ENCODE data around the gene ZDHHC11B.
"Not testable (repeated sequence)": the region's sequence is repeated elsewhere in the genome, so short reads cannot be mapped to it uniquely, and the experiment has no call there.

The ZDHHC11B gene

GRCh38 chr5:783881-784427, 575 bp downstream of the ZDHHC11B start:
- not testable (repeated sequence) for DNase-seq

- DNase-seq = not testable (repeated sequence)
Observed at GRCh38 chr5:783049-783802, 1.3 kb downstream of the ZDHHC11B start.

- not testable (repeated sequence) for DNase-seq
Observed at GRCh38 chr5:782356-782755, 2.2 kb downstream of the ZDHHC11B start.

GRCh38 chr5:780571-780970, 4.0 kb downstream of the ZDHHC11B start:
- DNase-seq = not testable (repeated sequence)

GRCh38 chr5:778967-779366, 5.6 kb downstream of the ZDHHC11B start:
- DNase-seq = not testable (repeated sequence)

- not testable (repeated sequence) for DNase-seq
Observed at GRCh38 chr5:778421-778820, 6.1 kb downstream of the ZDHHC11B start.

- no peak for DNase-seq
Observed at GRCh38 chr5:777756-778161, 6.8 kb downstream of the ZDHHC11B start.

GRCh38 chr5:776862-777711, 7.4 kb downstream of the ZDHHC11B start:
- DNase-seq = no peak

- no peak for DNase-seq
Observed at GRCh38 chr5:775961-776861, 8.3 kb downstream of the ZDHHC11B start.

GRCh38 chr5:775595-775960, 9.0 kb downstream of the ZDHHC11B start:
- not testable (repeated sequence) for DNase-seq

- not testable (repeated sequence) for DNase-seq
Observed at GRCh38 chr5:774854-775505, 9.5 kb downstream of the ZDHHC11B start.

GRCh38 chr5:774304-774703, 10.2 kb downstream of the ZDHHC11B start:
- not testable (repeated sequence) for DNase-seq

GRCh38 chr5:773517-774264, 10.8 kb downstream of the ZDHHC11B start:
- no peak for DNase-seq

GRCh38 chr5:772931-773330, 11.6 kb downstream of the ZDHHC11B start:
- DNase-seq = not testable (repeated sequence)

- not testable (repeated sequence) for DNase-seq
Observed at GRCh38 chr5:772547-772890, 12.0 kb downstream of the ZDHHC11B start.

- DNase-seq = not testable (repeated sequence)
Observed at GRCh38 chr5:771841-772546, 12.5 kb downstream of the ZDHHC11B start.

- not testable (repeated sequence) for DNase-seq
Observed at GRCh38 chr5:771087-771781, 13.3 kb downstream of the ZDHHC11B start.

GRCh38 chr5:770585-770984, 13.9 kb downstream of the ZDHHC11B start:
- DNase-seq = not testable (repeated sequence)

GRCh38 chr5:769485-770145, 14.9 kb downstream of the ZDHHC11B start:
- not testable (repeated sequence) for DNase-seq

Measured in hematopoietic multipotent progenitor cell treated with erythropoietin and hydrocortisone succinate and interleukin-3 and kit ligand, for 4 days (in vitro differentiated cells).